HG02973 (cell line): Measurements from ENCODE around the gene TMEM259.

Experiments
- ATAC-seq: cut with Tn5 transposase; IDR thresholded peaks from one replicate; pipeline ENCODE4 v1.9.1; 2021; ENCODE audit warnings: moderate library complexity; ENCODE audit not compliant: unreplicated experiment

The TMEM259 gene

GRCh38 chr19:1017906-1018305 is 3.0 kb downstream of the TMEM259 start:
- no peak for ATAC-seq

GRCh38 chr19:1017115-1017905 is 3.6 kb downstream of the TMEM259 start:
- ATAC-seq, result no peak

- ATAC-seq, result no peak
Measured at GRCh38 chr19:1016647-1017114, 4.2 kb downstream of the TMEM259 start.

GRCh38 chr19:1015782-1016646 is 4.9 kb downstream of the TMEM259 start:
- ATAC-seq, result no peak

- no peak for ATAC-seq
Measured at GRCh38 chr19:1015061-1015781, 5.7 kb downstream of the TMEM259 start.

GRCh38 chr19:1014161-1015060 is 6.5 kb downstream of the TMEM259 start:
- no peak for ATAC-seq

GRCh38 chr19:1013218-1013617 is 7.7 kb downstream of the TMEM259 start:
- no peak for ATAC-seq

- no peak for ATAC-seq
Measured at GRCh38 chr19:1012334-1012733, 8.6 kb downstream of the TMEM259 start.

GRCh38 chr19:1011831-1012333 is 9.0 kb downstream of the TMEM259 start:
- ATAC-seq, result no peak

GRCh38 chr19:1010586-1011510 is 10.1 kb downstream of the TMEM259 start:
- ATAC-seq, result no peak

- ATAC-seq, result no peak
Measured at GRCh38 chr19:1009981-1010538, 10.9 kb downstream of the TMEM259 start.

- no peak for ATAC-seq
Measured at GRCh38 chr19:1009041-1009980, 11.6 kb downstream of the TMEM259 start.

GRCh38 chr19:1008268-1009040 is 12.5 kb downstream of the TMEM259 start:
- ATAC-seq, result no peak

GRCh38 chr19:1007399-1008251 is 13.3 kb downstream of the TMEM259 start:
- no peak for ATAC-seq

- ATAC-seq, result no peak
Measured at GRCh38 chr19:1006711-1007398, 14.1 kb downstream of the TMEM259 start.
